Endothelial cell of umbilical vein (primary cell): ENCODE measurements around the gene OLIG1. TPM values are rescaled to one million over a fixed set of nuclear protein-coding genes. Genes with fewer than 3 reads are reported as not detected.

Experiments used
- BruUV-seq: library from RNA; stranded (reverse); fragments of 400-500 nt; replicated peaks from 2 replicates; lab custom pipeline; 2021; lab: Mats Ljungman, UMichigan
- CTCF ChIA-PET: fragments of 300-600, 350-600 bp; sonication (Branson Sonifier 250); formaldehyde crosslinking; loops from one replicate; lab custom pipeline; 2021; ENCODE audit warnings: antibody characterized with exemption, inconsistent platforms; lab: Charles Lee
- POLR2A ChIA-PET: fragments of 300-600, 350-600 bp; sonication (Branson Sonifier 250); formaldehyde crosslinking; loops from one replicate; lab custom pipeline; 2021; ENCODE audit warnings: antibody characterized with exemption, inconsistent platforms; lab: Charles Lee
- DNase-seq: peaks from one replicate; pipeline ENCODE4 v3.0.0-alpha.2; 2011; ENCODE audit warnings: low read depth, low spot score
- FAIRE-seq: peaks from 2 replicates; lab custom pipeline; 2011; peaks lifted over from hg19 to GRCh38; lab: Jason Lieb, UNC
- H2AFZ ChIP-seq: 2 replicates; pipeline ENCODE4 v1.6.0; 2012; ENCODE audit warnings: low read depth, low read length, control low read depth, inconsistent platforms
- H3K27ac ChIP-seq: 2 replicates; pipeline ENCODE4 v1.5.1; 2011; ENCODE audit warnings: low read depth, mild to moderate bottlenecking, control low read depth, low read length, moderate library complexity; ENCODE audit not compliant: insufficient read depth
- H3K27me3 ChIP-seq, 2 experiments: 2 replicates each; pipeline versions ENCODE4 v1.6.0 to v1.6.1; 2011; ENCODE audit warnings: low read length in 2 of 2, mixed read lengths in 1 of 2; ENCODE audit not compliant: control insufficient read depth in 2 of 2, insufficient read depth in 2 of 2
- H3K36me3 ChIP-seq, 2 experiments: 2 replicates in 1 of 2; 3 replicates in 1 of 2; pipeline ENCODE4 v1.5.1; 2011; ENCODE audit warnings: low read length in 2 of 2, mild to moderate bottlenecking in 1 of 2, moderate library complexity in 1 of 2; ENCODE audit not compliant: control insufficient read depth in 2 of 2, insufficient read depth in 2 of 2; ENCODE audit errors: extremely low read depth in 1 of 2
- H3K4me1 ChIP-seq: 3 replicates; pipeline ENCODE4 v1.5.1; 2011; ENCODE audit warnings: mild to moderate bottlenecking, low read length; ENCODE audit not compliant: control insufficient read depth, insufficient read depth; ENCODE audit errors: extremely low read depth
- H3K4me2 ChIP-seq: 2 replicates; pipeline ENCODE4 v1.6.1; 2011; ENCODE audit warnings: low read length, control low read depth, mixed read lengths; ENCODE audit not compliant: insufficient read depth
- H3K4me3 ChIP-seq, 3 experiments: fragments of 200-600 bp in 1 of 3; sonication (generic), shearing (Covaris generic) in 1 of 3; replicated peaks in 1 of 3; 2 replicates each; pipeline ENCODE4 v1.5.1; 2011 to 2016; ENCODE audit warnings: control low read depth in 3 of 3, low read length in 3 of 3, mild to moderate bottlenecking in 2 of 3, inconsistent platforms in 1 of 3, low read depth in 1 of 3, moderate library complexity in 1 of 3; ENCODE audit not compliant: insufficient read depth in 1 of 3
- H3K79me2 ChIP-seq: 2 replicates; pipeline ENCODE4 v1.6.0; 2012; ENCODE audit warnings: low read length, inconsistent platforms; ENCODE audit not compliant: control insufficient read depth, insufficient read depth
- H3K9ac ChIP-seq: replicated peaks from 2 replicates; pipeline ENCODE3; 2011; ENCODE audit warnings: low read length, control low read depth; ENCODE audit not compliant: insufficient read depth; ENCODE audit errors: extremely low read depth
- H3K9me1 ChIP-seq: replicated peaks from 3 replicates; pipeline ENCODE4 v1.6.0; 2011; ENCODE audit warnings: mild to moderate bottlenecking, low read length; ENCODE audit not compliant: control insufficient read depth, insufficient read depth; ENCODE audit errors: extremely low read depth
- H3K9me3 ChIP-seq: replicated peaks from 2 replicates; pipeline ENCODE4 v1.5.1; 2012; ENCODE audit warnings: low read length, inconsistent platforms; ENCODE audit not compliant: control insufficient read depth, insufficient read depth
- H4K20me1 ChIP-seq: replicated peaks from 2 replicates; pipeline ENCODE3; 2011; ENCODE audit warnings: mild to moderate bottlenecking, low read length; ENCODE audit not compliant: control insufficient read depth, insufficient read depth; ENCODE audit errors: extremely low read depth
- EZH2 ChIP-seq: IDR thresholded peaks from 2 replicates; pipeline ENCODE4 v1.6.1; 2012; ENCODE audit warnings: borderline replicate concordance, low read depth, mild to moderate bottlenecking, moderate library complexity, low read length, inconsistent platforms; ENCODE audit not compliant: severe bottlenecking
- FOS ChIP-seq: IDR thresholded peaks from 2 replicates; pipeline ENCODE4 v1.6.1; 2011; ENCODE audit warnings: mild to moderate bottlenecking, low read length, moderate library complexity, borderline replicate concordance; ENCODE audit not compliant: insufficient read depth
- GATA2 ChIP-seq: IDR thresholded peaks from 2 replicates; pipeline ENCODE4 v1.7.0; 2011; ENCODE audit warnings: low read depth, mild to moderate bottlenecking, moderate library complexity, mixed read lengths, low read length; ENCODE audit not compliant: insufficient read length, insufficient read depth
- JUN ChIP-seq: IDR thresholded peaks from 2 replicates; pipeline ENCODE4 v1.6.1; 2011; ENCODE audit warnings: borderline replicate concordance, low read depth; ENCODE audit not compliant: insufficient read length, insufficient read depth
- MAX ChIP-seq: IDR thresholded peaks from 2 replicates; pipeline ENCODE4 v1.6.1; 2011; ENCODE audit not compliant: insufficient read depth, insufficient read length
- MYC ChIP-seq: IDR thresholded peaks from one replicate; pipeline ENCODE4 v1.6.1; 2011; ENCODE audit warnings: mild to moderate bottlenecking, low read depth, low read length
- POLR2A ChIP-seq: IDR thresholded peaks from 2 replicates; pipeline ENCODE4 v1.6.1; 2012; ENCODE audit warnings: low read depth, mild to moderate bottlenecking, control low read depth, low read length
- dilution Hi-C: fragments of 300-500 bp; cut with MboI; formaldehyde crosslinking; loops from one replicate; pipeline ENCODE4 v1.15.0; 2019; ENCODE audit warnings: low sequenced_read_pairs; ENCODE audit not compliant: extremely low pct_ligation_motif_present
- intact Hi-C: fragments of 100-400 bp; cut with micrococcal nuclease; formaldehyde crosslinking; loops from one replicate; pipeline ENCODE4 v1.10.0; 2022
- polyA plus RNA-seq, 4 experiments: library from polyadenylated mRNA; depleted of rRNA in 3 of 4; stranded (reverse) in 3 of 4; unstranded in 1 of 4; fragments of >200 nt; gene quantifications; 2 replicates each; pipeline versions ENCODE4 v1.2.1 to v1.2.3, GENCODE V29; 2011 to 2012; ENCODE audit warnings: missing spikeins in 1 of 4
- total RNA-seq: library from RNA; stranded (reverse); gene quantifications from 2 replicates; pipeline ENCODE4 v1.2.3, GENCODE V29; 2021

OLIG1 gene
- total and polyA plus RNA-seq, 2 donors (not counting 3 experiments of a cell fraction or from before 2014, with no cell fraction given): not detected

GRCh38 chr21:33089395-33090119 is 19.6 kb downstream of the OLIG1 start:
- Histone ChIP-seq H3K9me3 (no peaks in the 10 kb centered on the region), H3K36me3 (no peaks in the 10 kb centered on the region), H3K9me1 (no peaks in the 10 kb centered on the region), H3K4me1 (no peaks in the 10 kb centered on the region), H3K9ac (no peak overlapping the region), H3K4me3 (no peak overlapping the region), H4K20me1 (no peaks in the 10 kb centered on the region), H3K79me2 (no peaks in the 10 kb centered on the region), H2AFZ (no peak overlapping the region), H3K4me2 (no peak overlapping the region), H3K27ac (no peak overlapping the region), H3K27me3 (peaks cover 6 to 10% of the 10 kb centered on the region in 2 experiments)
- POLR2A ChIA-PET: no interaction called here
- no peak for DNase-seq
- BruUV-seq: no TSS peak
- peak; percentile 12 for FAIRE-seq
- dilution Hi-C loops (no loop called here), intact Hi-C loops (no loop called here)
- TF ChIP-seq GATA2 (no peak), JUN (no peak), MYC (no peak), FOS (no peak), EZH2 (no peak), POLR2A (no peak)
- CTCF ChIA-PET: interaction anchor here (2.1 kb wide), 1 partner anchor 96 kb away, joined by 7 read pairs; no protein-coding TSS in a partner anchor

GRCh38 chr21:33096426-33096825 is 26.5 kb downstream of the OLIG1 start:
- POLR2A ChIA-PET: no interaction called here
- no peaks in the 10 kb centered on the region for H3K9me1 ChIP-seq
- H3K4me1 ChIP-seq: no peaks in the 10 kb centered on the region
- H3K36me3 ChIP-seq: no peaks in the 10 kb centered on the region
- BruUV-seq: no TSS peak
- CTCF ChIA-PET: interaction anchor here (0.7 to 1.7 kb wide), 6 partner anchors 31 to 217 kb away, joined by 3 to 7 read pairs (median 4); no protein-coding TSS in a partner anchor
- FAIRE-seq: no peak
- no peak overlapping the region for H3K4me3 ChIP-seq
- dilution Hi-C loops: no loop called here
- intact Hi-C loops: no loop called here
- no peaks in the 10 kb centered on the region for H3K9me3 ChIP-seq
- no peak overlapping the region for H3K4me2 ChIP-seq
- H4K20me1 ChIP-seq: no peaks in the 10 kb centered on the region
- no peak for DNase-seq
- TF ChIP-seq MAX: no peak
- no peak for TF ChIP-seq POLR2A
- no peak for TF ChIP-seq GATA2
- TF ChIP-seq FOS: no peak
- H2AFZ ChIP-seq: no peak overlapping the region
- no peak overlapping the region for H3K9ac ChIP-seq
- no peaks in the 10 kb centered on the region for H3K79me2 ChIP-seq
- peaks cover 15 to 16% of the 10 kb centered on the region in 2 experiments for H3K27me3 ChIP-seq
- H3K27ac ChIP-seq: no peak overlapping the region
